HepG2 (cell line): ENCODE measurements around the gene GASK1A. TPM values are rescaled to one million over a fixed set of nuclear protein-coding genes. Genes with fewer than 3 reads are reported as not detected.

Experiments used
- ATAC-seq: fragments of 200-7000 bp; cut with Tn5 transposase; 3 replicates; pipeline ENCODE4 v1.9.1; 2020; ENCODE audit warnings: mild to moderate bottlenecking, moderate library complexity
- BruUV-seq: library from RNA; stranded (reverse); fragments of 400-500 nt; replicated peaks from 2 replicates; lab custom pipeline; 2021; lab: Mats Ljungman, UMichigan
- CTCF ChIA-PET: fragments of 300-600 bp; formaldehyde crosslinking; extraction: SDS; loops from one replicate; lab custom pipeline; 2021; ENCODE audit warnings: low total read pairs, inconsistent platforms, low intra/inter-chr PET ratio; lab: Yijun Ruan, JAX
- POLR2A ChIA-PET: fragments of 350-600 bp; sonication (Branson Sonifier 250); formaldehyde crosslinking; loops from one replicate; lab custom pipeline; 2020; ENCODE audit warnings: antibody characterized with exemption, inconsistent platforms; lab: Yijun Ruan, JAX
- DNase-seq: peaks from one replicate; pipeline ENCODE4 v3.0.0-alpha.2; 2015; ENCODE audit warnings: low spot score
- FAIRE-seq: peaks from 3 replicates; lab custom pipeline; 2011; peaks lifted over from hg19 to GRCh38; lab: Jason Lieb, UNC
- H2AFZ ChIP-seq: one replicate; pipeline ENCODE4 v1.6.1; 2011; ENCODE audit warnings: low read length, inconsistent platforms
- H3K27ac ChIP-seq: fragments of 300-600 bp; 3 replicates; pipeline ENCODE4 v1.8.0; 2011; ENCODE audit warnings: mixed run types, mild to moderate bottlenecking, mixed read lengths, low read length, inconsistent platforms; ENCODE audit not compliant: insufficient read depth; ENCODE audit errors: extremely low read length
- H3K27me3 ChIP-seq, 2 experiments: fragments of 200-600 bp in 1 of 2; 2 replicates in 1 of 2; 3 replicates in 1 of 2; pipeline versions ENCODE4 v1.6.0 to v1.8.0; 2011; ENCODE audit warnings: low read length in 2 of 2, mild to moderate bottlenecking in 2 of 2, moderate library complexity in 2 of 2, inconsistent platforms in 1 of 2; ENCODE audit not compliant: insufficient read depth in 2 of 2, control insufficient read depth in 1 of 2
- H3K36me3 ChIP-seq, 2 experiments: fragments of 200-600 bp in 1 of 2; replicated peaks in 1 of 2; 2 replicates in 1 of 2; 3 replicates in 1 of 2; pipeline versions ENCODE4 v1.5.1 to v1.8.0; 2011; ENCODE audit warnings: low read length in 2 of 2, inconsistent platforms in 1 of 2; ENCODE audit not compliant: insufficient read depth in 2 of 2, control insufficient read depth in 1 of 2
- H3K4me1 ChIP-seq: 2 replicates; pipeline ENCODE4 v1.5.1; 2012; ENCODE audit warnings: low read length, inconsistent platforms; ENCODE audit not compliant: insufficient read depth
- H3K4me2 ChIP-seq: 2 replicates; pipeline ENCODE4 v1.6.0; 2011; ENCODE audit warnings: low read depth, low read length, inconsistent platforms
- H3K4me3 ChIP-seq, 3 experiments: fragments of 200-600 bp in 1 of 3; sonication (generic), shearing (Covaris generic) in 1 of 3; replicated peaks in 1 of 3; 2 replicates each; pipeline ENCODE4 v1.5.1; 2011 to 2016; ENCODE audit warnings: low read length in 3 of 3, inconsistent platforms in 2 of 3, low read depth in 2 of 3, mild to moderate bottlenecking in 2 of 3, control low read depth in 1 of 3, mixed read lengths in 1 of 3; ENCODE audit not compliant: insufficient read depth in 1 of 3
- H3K79me2 ChIP-seq: one replicate; pipeline ENCODE4 v1.6.1; 2011; ENCODE audit warnings: low read length, inconsistent platforms; ENCODE audit not compliant: insufficient read depth
- H3K9ac ChIP-seq: 2 replicates; pipeline ENCODE4 v1.6.0; 2011; ENCODE audit warnings: mild to moderate bottlenecking, low read depth, low read length, inconsistent platforms; ENCODE audit not compliant: insufficient read depth
- H3K9me3 ChIP-seq: 2 replicates; pipeline ENCODE4 v1.5.1; 2012; ENCODE audit warnings: mild to moderate bottlenecking, low read length
- H4K20me1 ChIP-seq: 2 replicates; pipeline ENCODE4 v1.6.0; 2011; ENCODE audit warnings: inconsistent platforms, mild to moderate bottlenecking, low read length, moderate library complexity; ENCODE audit not compliant: insufficient read depth
- ARNT2 ChIP-seq: sonication (generic); formaldehyde crosslinking; IDR thresholded peaks from 2 replicates; pipeline ENCODE4 v1.8.0; 2022; ENCODE audit warnings: mild to moderate bottlenecking, low read depth, missing genetic modification reagents, moderate library complexity
- HNF4A ChIP-seq: sonication (generic); formaldehyde crosslinking; IDR thresholded peaks from 2 replicates; pipeline ENCODE4 v1.4.0; 2020; ENCODE audit warnings: missing genetic modification reagents
- IKZF4 ChIP-seq: sonication (generic); formaldehyde crosslinking; IDR thresholded peaks from 2 replicates; pipeline ENCODE4 v1.5.1; 2020; ENCODE audit warnings: borderline replicate concordance, mild to moderate bottlenecking, low read depth, missing genetic modification reagents; ENCODE audit errors: not compliant biosample characterization
- NCOA1 ChIP-seq: sonication (generic); formaldehyde crosslinking; IDR thresholded peaks from 2 replicates; pipeline ENCODE4 v1.9.0; 2021; ENCODE audit warnings: missing genetic modification reagents
- PHF8 ChIP-seq: sonication (generic); formaldehyde crosslinking; IDR thresholded peaks from 2 replicates; pipeline ENCODE4 v1.5.0; 2020; ENCODE audit warnings: missing genetic modification reagents
- SAP130 ChIP-seq: IDR thresholded peaks from 2 replicates; pipeline ENCODE4 v1.6.1; 2016; ENCODE audit warnings: low read depth
- SMAD1 ChIP-seq: sonication (generic); formaldehyde crosslinking; IDR thresholded peaks from 2 replicates; pipeline ENCODE4 v1.4.0; 2020; ENCODE audit warnings: missing genetic modification reagents, low read depth, mild to moderate bottlenecking, borderline replicate concordance
- STAG1 ChIP-seq: sonication (generic); formaldehyde crosslinking; IDR thresholded peaks from 2 replicates; pipeline ENCODE4 v1.4.0; 2020; ENCODE audit warnings: missing genetic modification reagents
- TCF7L2 ChIP-seq: IDR thresholded peaks from 2 replicates; pipeline ENCODE4 v1.6.1; 2011; ENCODE audit warnings: mild to moderate bottlenecking, low read depth, low read length, moderate library complexity
- ZNF205 ChIP-seq: IDR thresholded peaks from 2 replicates; pipeline ENCODE4 v1.6.1; 2018; ENCODE audit warnings: missing biosample characterization, missing genetic modification reagents
- ZNF292 ChIP-seq: sonication (generic); formaldehyde crosslinking; IDR thresholded peaks from 2 replicates; pipeline ENCODE4 v1.8.1; 2022; ENCODE audit warnings: mild to moderate bottlenecking, low read depth, missing genetic modification reagents, borderline replicate concordance
- ZNF484 ChIP-seq: sonication (generic); formaldehyde crosslinking; IDR thresholded peaks from 2 replicates; pipeline ENCODE4 v1.5.1; 2020; ENCODE audit warnings: mild to moderate bottlenecking, low read depth, missing genetic modification reagents, borderline replicate concordance
- ZNF790 ChIP-seq: sonication (generic); formaldehyde crosslinking; IDR thresholded peaks from 2 replicates; pipeline ENCODE4 v1.8.0; 2022; ENCODE audit warnings: missing genetic modification reagents, mild to moderate bottlenecking, borderline replicate concordance
- WGBS: methylation state at CpG from one replicate; pipeline ENCODE4 v1.1.6; 2017; ENCODE audit warnings: low lambda C conversion rate; 5-methylcytosine and 5-hydroxymethylcytosine counted together
- in situ Hi-C: cut with HindIII; loops from 2 replicates; pipeline ENCODE4 v1.10.0; 2017; ENCODE audit warnings: low pct_unique_long_range_greater_than_20kb; ENCODE audit not compliant: extremely low pct_ligation_motif_present
- intact Hi-C: fragments of 100-400 bp; cut with micrococcal nuclease; formaldehyde crosslinking; loops from one replicate; pipeline ENCODE4 v1.10.0; 2022; ENCODE audit not compliant: unreplicated experiment
- polyA plus RNA-seq, 8 experiments: library from polyadenylated mRNA; depleted of rRNA in 3 of 8; stranded (reverse) in 7 of 8; unstranded in 1 of 8; fragments of >200 nt; fragmentation: Illumina TruSeq in 4 of 8; extraction: Trizol in 4 of 8; gene quantifications; 2 replicates each; pipeline versions ENCODE4 v1.2.1 to v1.2.3, GENCODE V29; 2011 to 2016; ENCODE audit warnings: low read depth in 4 of 8, missing spikeins in 1 of 8, mixed read lengths in 1 of 8; ENCODE audit not compliant: insufficient read depth in 1 of 8
- total RNA-seq, 5 experiments: library from RNA; depleted of rRNA; stranded (reverse); fragments of >200 nt; fragmentation: Illumina TruSeq; extraction: Trizol; gene quantifications; 2 replicates each; pipeline ENCODE4 v1.2.3, GENCODE V29; 2016; ENCODE audit warnings: low read depth in 1 of 5
- TF ChIP-seq, protein P1 (sequence below): sonication (generic); formaldehyde crosslinking; IDR thresholded peaks from 2 replicates; pipeline ENCODE4 v1.8.0; 2022; ENCODE audit warnings: missing genetic modification reagents, mild to moderate bottlenecking, borderline replicate concordance

Gene GASK1A
- total and polyA plus RNA-seq, 2 of the 13 experiments (the other 11 are each of a cell fraction or from before 2014, with no cell fraction given) = not detected

DNA sequence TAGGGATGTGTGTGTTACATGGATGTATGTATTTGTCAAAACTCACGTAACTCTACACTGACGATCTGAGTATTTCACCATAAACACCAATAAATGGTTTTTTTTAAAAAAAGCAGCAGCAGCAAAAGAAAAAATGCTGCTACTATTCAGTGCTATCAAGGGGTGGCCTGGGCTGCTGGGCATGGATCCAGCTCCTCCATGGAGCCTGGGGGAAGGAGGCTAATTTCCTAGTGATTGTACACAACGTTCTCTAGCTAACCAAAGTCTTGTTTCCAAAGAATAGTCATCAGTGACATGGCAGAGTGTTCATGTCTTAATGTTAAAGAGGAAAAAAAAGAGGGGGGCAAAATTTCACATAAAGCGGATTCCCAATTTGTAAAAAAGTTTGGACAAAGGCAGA lies 97.7 kb downstream of the GASK1A start (continued):
- TF ChIP-seq SMAD1 (CRISPR knock-in tag) (no peak), ZNF205 (CRISPR knock-in tag) (no peak), ZNF790 (CRISPR knock-in tag) (no peak)
- TF ChIP-seq, protein P1, sequence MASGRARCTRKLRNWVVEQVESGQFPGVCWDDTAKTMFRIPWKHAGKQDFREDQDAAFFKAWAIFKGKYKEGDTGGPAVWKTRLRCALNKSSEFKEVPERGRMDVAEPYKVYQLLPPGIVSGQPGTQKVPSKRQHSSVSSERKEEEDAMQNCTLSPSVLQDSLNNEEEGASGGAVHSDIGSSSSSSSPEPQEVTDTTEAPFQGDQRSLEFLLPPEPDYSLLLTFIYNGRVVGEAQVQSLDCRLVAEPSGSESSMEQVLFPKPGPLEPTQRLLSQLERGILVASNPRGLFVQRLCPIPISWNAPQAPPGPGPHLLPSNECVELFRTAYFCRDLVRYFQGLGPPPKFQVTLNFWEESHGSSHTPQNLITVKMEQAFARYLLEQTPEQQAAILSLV (CRISPR knock-in tag) = no peak
- TF ChIP-seq, all 625 proteins: peak for 0

DNA sequence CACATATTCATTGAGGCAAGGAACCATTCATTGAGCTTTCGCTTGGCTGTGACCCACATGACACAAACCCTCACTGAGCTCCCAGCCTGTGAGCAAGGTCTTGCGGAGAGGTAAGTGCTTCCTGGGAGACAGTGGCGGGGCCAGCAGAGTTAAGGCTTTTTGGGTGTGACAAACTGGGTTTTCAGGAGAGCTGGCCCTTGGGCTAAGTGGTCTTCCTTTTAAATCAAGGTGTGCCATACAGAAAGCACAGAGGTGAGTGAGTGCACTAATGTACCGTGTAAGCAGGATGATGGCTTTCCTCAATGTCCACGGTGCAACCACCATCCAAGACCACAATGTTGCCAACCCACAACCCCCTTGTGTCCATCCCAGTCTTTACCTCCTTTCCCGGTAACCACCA lies 98.2 kb downstream of the GASK1A start:
- no peaks in the 10 kb centered on the region for H3K79me2 ChIP-seq
- no peaks in the 10 kb centered on the region for H3K4me1 ChIP-seq
- H3K27me3 ChIP-seq = no peaks in the 10 kb centered on the region
- H3K9me3 ChIP-seq = no peaks in the 10 kb centered on the region
- in situ Hi-C loops (loop anchor here (10.0 kb wide), 1 partner anchor 112 kb away; no protein-coding TSS in a partner anchor), intact Hi-C loops (no loop called here)
- FAIRE-seq (no peak), ATAC-seq (no peak), DNase-seq (no peak)
- peaks cover 4 to 13% of the 10 kb centered on the region in 2 experiments; a peak in 2 of 5 replicates for H3K36me3 ChIP-seq
- TF ChIP-seq HNF4A (CRISPR knock-in tag) (no peak), TCF7L2 (no peak), PHF8 (no peak), ZNF484 (CRISPR knock-in tag) (no peak), NCOA1 (CRISPR knock-in tag) (no peak), STAG1 (CRISPR knock-in tag) (no peak), ARNT2 (CRISPR knock-in tag) (no peak), ZNF292 (no peak), IKZF4 (CRISPR knock-in tag) (no peak), SAP130 (CRISPR knock-in tag) (no peak)
- ChIA-PET POLR2A (no interaction called here), CTCF (no interaction called here)
- H4K20me1 ChIP-seq = no peaks in the 10 kb centered on the region
- H3K4me2 ChIP-seq = no peak overlapping the region
- H2AFZ ChIP-seq = no peak overlapping the region
- H3K4me3 ChIP-seq = no peak overlapping the region
- BruUV-seq = no TSS peak
- no peak overlapping the region for H3K9ac ChIP-seq
- WGBS = 93% methylated on average over 6 of the region's 6 CpGs
- H3K27ac ChIP-seq = no peak overlapping the region
